ENCODE measurements around the gene TAF11. TPM values are rescaled to one million over a fixed set of nuclear protein-coding genes. Genes with fewer than 3 reads are reported as not detected.

The TAF11 gene
- total RNA-seq, 2 donors from 2014 or later, result 44.7 to 50.4 TPM

DNA sequence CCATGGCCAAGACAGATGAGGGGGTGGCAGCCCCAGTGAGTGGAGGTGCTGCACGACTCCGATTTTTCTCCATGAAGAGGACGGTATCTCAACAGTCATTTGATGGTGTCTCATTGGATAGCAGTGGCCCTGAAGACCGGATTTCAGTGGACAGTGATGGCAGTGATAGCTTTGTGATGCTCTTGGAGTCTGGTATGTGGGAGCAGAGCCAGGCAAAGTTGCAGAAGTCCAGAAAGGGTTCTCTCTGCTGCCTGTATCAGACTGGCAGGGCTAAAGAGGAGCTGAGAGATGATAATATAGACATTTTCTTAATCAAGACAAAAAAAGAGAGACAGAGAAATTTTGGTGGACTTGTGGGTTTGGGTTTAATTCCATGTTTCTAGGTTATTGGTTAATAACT, 23.8 kb downstream of the TAF11 start:
- no peaks in the 10 kb centered on the region for H3K9me3 Mint-ChIP-seq
- no peaks in the 10 kb centered on the region for H3K4me1 Mint-ChIP-seq
- no peak overlapping the region for H3K4me3 ChIP-seq (ENCODE audit: low read length)
- H3K27me3 Mint-ChIP-seq (ENCODE audit: insufficient read depth), result no peaks in the 10 kb centered on the region
- no peak overlapping the region for H3K9ac ChIP-seq (ENCODE audit: extremely low read depth, low read length, poor library complexity, severe bottlenecking)
- WGBS, 2 experiments (ENCODE audit: insufficient coverage in 1 of 2, insufficient read length in 1 of 2), result 95% methylated on average over 4 of the region's 4 CpGs; no CpG with 5 or more reads in 1 of the 2 experiments
- no peak for DNase-seq
- H3K36me3 Mint-ChIP-seq (ENCODE audit: low read depth), result peaks cover 42% of the 10 kb centered on the region
- TF ChIP-seq, protein P1, sequence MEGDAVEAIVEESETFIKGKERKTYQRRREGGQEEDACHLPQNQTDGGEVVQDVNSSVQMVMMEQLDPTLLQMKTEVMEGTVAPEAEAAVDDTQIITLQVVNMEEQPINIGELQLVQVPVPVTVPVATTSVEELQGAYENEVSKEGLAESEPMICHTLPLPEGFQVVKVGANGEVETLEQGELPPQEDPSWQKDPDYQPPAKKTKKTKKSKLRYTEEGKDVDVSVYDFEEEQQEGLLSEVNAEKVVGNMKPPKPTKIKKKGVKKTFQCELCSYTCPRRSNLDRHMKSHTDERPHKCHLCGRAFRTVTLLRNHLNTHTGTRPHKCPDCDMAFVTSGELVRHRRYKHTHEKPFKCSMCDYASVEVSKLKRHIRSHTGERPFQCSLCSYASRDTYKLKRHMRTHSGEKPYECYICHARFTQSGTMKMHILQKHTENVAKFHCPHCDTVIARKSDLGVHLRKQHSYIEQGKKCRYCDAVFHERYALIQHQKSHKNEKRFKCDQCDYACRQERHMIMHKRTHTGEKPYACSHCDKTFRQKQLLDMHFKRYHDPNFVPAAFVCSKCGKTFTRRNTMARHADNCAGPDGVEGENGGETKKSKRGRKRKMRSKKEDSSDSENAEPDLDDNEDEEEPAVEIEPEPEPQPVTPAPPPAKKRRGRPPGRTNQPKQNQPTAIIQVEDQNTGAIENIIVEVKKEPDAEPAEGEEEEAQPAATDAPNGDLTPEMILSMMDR (conservative IDR thresholded peaks at IDR 0.05), result no peak
- H3K4me1 ChIP-seq (ENCODE audit: control insufficient read depth, insufficient read depth, low read length), result no peaks in the 10 kb centered on the region
- no peaks in the 10 kb centered on the region for H3K9me3 ChIP-seq (ENCODE audit: control insufficient read depth, low read length)
- H3K27ac ChIP-seq (ENCODE audit: low read depth, low read length), result no peak overlapping the region
- H3K27me3 ChIP-seq (ENCODE audit: control insufficient read depth, insufficient read depth, low read length, poor library complexity, severe bottlenecking), result no peaks in the 10 kb centered on the region
- no peak overlapping the region for H3K27ac Mint-ChIP-seq
- peaks cover 45% of the 10 kb centered on the region for H3K36me3 ChIP-seq (ENCODE audit: control insufficient read depth, insufficient read depth, low read length)
- no peak overlapping the region for H3K4me3 Mint-ChIP-seq

DNA sequence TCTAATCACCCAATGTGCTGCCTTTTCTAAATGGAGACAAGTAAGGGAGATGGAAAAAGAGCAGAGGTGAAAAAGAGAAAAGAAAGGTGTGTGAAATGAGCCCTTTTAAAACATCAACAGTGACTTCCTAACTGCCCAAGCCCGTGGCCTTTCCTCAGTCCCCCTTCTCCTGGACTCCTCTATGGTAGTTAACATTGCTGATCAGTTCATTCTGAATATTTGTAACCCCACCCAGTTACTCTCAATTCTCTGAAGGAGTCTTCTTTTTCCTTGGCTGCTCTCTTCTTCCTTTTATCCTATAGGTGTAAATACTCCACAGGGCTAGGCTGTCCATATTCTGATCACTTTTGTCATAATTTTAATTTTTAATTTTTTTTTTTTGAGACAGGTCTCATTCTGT, 27.1 kb downstream of the TAF11 start:
- Histone ChIP-seq H3K4me1 (ENCODE audit: control insufficient read depth, insufficient read depth, low read length) (no peaks in the 10 kb centered on the region), H3K9ac (ENCODE audit: extremely low read depth, low read length, poor library complexity, severe bottlenecking) (no peak overlapping the region), H3K9me3 (ENCODE audit: control insufficient read depth, low read length) (no peaks in the 10 kb centered on the region), H3K27ac (ENCODE audit: low read depth, low read length) (no peak overlapping the region), H3K36me3 (ENCODE audit: control insufficient read depth, insufficient read depth, low read length) (peaks cover 62% of the 10 kb centered on the region), H3K4me3 (ENCODE audit: low read length) (no peak overlapping the region), H3K27me3 (ENCODE audit: control insufficient read depth, insufficient read depth, low read length, poor library complexity, severe bottlenecking) (no peaks in the 10 kb centered on the region)
- Mint-ChIP-seq H3K9me3 (no peaks in the 10 kb centered on the region), H3K27me3 (ENCODE audit: insufficient read depth) (no peaks in the 10 kb centered on the region), H3K36me3 (ENCODE audit: low read depth) (peaks cover 59% of the 10 kb centered on the region), H3K4me1 (no peaks in the 10 kb centered on the region), H3K27ac (no peak overlapping the region), H3K4me3 (no peak overlapping the region)
- WGBS, 2 experiments (ENCODE audit: insufficient coverage in 1 of 2, insufficient read length in 1 of 2), result 86 to 100% methylated on average over 1 of the region's 1 CpG
- DNase-seq, result no peak
- TF ChIP-seq, protein P1 (conservative IDR thresholded peaks at IDR 0.05), result no peak

DNA sequence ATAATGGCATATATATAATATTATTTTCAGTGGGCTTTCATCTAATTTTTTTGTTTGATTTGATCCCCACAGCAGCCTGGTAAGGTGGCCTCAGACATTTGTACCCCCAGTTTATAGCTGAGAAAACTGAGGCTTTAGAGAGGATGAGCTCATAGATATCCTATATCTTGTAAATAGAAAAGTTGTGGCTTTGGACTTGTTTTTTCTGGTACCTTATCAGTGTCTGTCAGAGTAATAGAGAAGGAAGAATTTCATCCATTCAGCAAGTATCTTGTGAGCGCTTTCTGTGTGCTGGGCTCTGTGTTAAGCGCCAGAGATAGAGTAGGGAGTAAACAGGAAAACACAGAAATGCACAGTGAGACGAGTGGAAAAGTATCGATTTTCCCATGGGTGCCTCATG, 27.9 kb downstream of the TAF11 start:
- no peak for DNase-seq
- peaks cover 58% of the 10 kb centered on the region for H3K36me3 Mint-ChIP-seq (ENCODE audit: low read depth)
- H3K9me3 Mint-ChIP-seq, result no peaks in the 10 kb centered on the region
- Histone ChIP-seq H3K9me3 (ENCODE audit: control insufficient read depth, low read length) (no peaks in the 10 kb centered on the region), H3K4me3 (ENCODE audit: low read length) (no peak overlapping the region), H3K4me1 (ENCODE audit: control insufficient read depth, insufficient read depth, low read length) (no peaks in the 10 kb centered on the region), H3K27ac (ENCODE audit: low read depth, low read length) (no peak overlapping the region), H3K36me3 (ENCODE audit: control insufficient read depth, insufficient read depth, low read length) (peaks cover 56% of the 10 kb centered on the region), H3K27me3 (ENCODE audit: control insufficient read depth, insufficient read depth, low read length, poor library complexity, severe bottlenecking) (no peaks in the 10 kb centered on the region), H3K9ac (ENCODE audit: extremely low read depth, low read length, poor library complexity, severe bottlenecking) (no peak overlapping the region)
- no peaks in the 10 kb centered on the region for H3K27me3 Mint-ChIP-seq (ENCODE audit: insufficient read depth)
- H3K4me1 Mint-ChIP-seq, result no peaks in the 10 kb centered on the region
- H3K4me3 Mint-ChIP-seq, result no peak overlapping the region
- TF ChIP-seq, protein P1 (conservative IDR thresholded peaks at IDR 0.05), result no peak
- WGBS, 2 experiments (ENCODE audit: insufficient coverage in 1 of 2, insufficient read length in 1 of 2), result 94 to 98% methylated on average over 4 of the region's 4 CpGs
- no peak overlapping the region for H3K27ac Mint-ChIP-seq
